Stimulated activated CD8-positive, alpha-beta memory T cell treated with anti-CD3 and anti-CD28 coated beads, Interleukin-12 subunit alpha, Interleukin-12 subunit beta, amount 100 ng/mL, for 4 hours (primary cell): ENCODE data around the gene SLIT1.

Experiments used
- DNase-seq: peaks from one replicate; pipeline ENCODE4 v3.0.0-alpha.2; 2020; ENCODE audit warnings: low read depth

The SLIT1 gene

DNA sequence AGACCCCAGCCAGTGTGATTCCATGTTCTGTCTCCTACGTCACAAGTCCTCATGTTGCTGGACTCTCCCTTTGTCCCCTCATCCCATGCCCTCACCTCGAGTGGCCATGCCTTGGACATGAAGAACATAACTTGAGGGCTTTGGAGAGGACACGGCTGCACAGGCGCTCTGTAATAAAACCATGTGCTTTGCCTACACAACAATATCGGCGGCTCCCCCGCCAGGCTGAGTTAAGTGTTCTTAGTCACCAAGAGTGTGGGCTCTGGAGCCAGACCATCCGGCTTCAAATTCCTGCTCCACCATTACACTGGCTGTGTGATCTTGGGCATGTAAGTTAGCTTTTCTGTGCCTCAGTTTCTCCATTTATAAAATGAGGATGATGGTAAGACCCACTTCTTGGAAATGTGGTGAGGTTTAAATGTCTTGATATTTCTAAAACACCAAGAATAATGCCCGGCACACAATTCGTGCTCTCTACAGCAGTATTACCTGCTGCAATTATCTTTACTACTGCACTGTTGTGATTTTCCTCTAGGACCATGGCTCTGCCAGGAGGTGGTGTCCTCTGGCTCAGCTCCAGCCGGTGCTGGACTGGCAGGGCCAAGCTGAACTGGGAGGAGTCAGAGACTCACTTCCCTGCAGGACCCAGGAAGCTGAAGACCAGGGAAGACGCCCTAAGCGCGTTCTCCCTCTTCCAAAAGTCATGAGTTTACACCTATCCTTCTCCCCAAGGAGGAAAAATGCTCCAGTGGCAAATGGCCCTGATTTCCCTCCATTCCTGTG, 15.7 kb downstream of the SLIT1 start:
- DNase-seq = no peak

DNA sequence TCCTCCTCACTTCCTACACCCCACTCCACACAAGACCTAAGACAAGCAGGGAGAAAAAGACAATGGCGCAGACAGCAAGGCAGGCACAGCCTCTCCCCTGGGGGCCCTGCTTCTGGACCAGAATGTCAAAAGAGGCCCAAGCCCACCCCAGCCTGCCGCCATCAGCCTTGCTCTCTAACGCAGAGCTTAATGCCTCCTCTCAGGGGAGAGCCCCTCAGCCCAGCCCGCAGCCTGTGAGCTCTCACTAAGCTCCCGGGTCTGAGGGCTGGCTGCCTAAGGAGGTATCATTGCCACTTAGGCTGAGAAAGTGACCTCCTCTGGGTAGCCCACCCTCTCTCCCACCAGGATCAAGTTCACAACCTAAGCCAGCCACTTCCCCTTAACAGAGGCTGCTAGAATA, 16.7 kb downstream of the SLIT1 start:
- no peak for DNase-seq

DNA sequence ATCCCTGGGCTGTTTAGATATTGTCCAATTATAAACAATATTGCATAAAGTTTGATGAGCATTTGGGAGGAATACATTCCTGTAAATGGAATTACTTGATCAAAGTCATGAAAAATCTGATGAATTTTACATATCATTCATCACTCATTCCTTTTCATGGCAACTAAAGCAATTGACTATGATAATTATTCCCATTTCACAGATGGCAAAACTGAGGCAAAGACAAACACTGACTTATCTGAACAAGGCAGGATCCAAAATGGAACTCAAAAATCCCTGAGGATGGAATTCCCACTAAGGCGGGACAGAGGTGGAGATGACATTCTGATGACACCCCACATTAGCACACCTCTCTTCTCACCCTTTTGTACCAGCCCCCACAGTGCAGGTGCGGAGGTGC, 17.1 kb downstream of the SLIT1 start:
- no peak for DNase-seq

DNA sequence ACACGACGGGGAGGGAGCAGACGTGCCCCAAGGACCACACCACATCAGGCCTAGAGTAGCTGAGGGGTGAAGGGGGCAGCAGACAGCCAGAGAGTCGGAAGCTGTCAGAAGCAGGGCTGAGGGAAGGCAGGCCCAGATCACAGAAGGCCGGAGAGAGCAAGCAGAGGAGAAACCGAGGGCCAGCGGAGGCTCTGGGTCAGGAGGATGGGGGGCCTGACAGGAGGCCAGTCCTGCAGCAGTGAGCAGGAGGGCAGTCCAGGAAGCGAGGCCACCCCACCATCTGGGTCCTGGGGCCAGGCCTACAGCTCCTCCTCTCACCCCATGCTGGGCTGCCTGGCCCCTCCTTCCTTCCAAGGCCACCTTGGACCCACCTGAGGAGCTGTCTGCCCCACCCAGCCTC, 20.3 kb downstream of the SLIT1 start:
- no peak for DNase-seq

DNA sequence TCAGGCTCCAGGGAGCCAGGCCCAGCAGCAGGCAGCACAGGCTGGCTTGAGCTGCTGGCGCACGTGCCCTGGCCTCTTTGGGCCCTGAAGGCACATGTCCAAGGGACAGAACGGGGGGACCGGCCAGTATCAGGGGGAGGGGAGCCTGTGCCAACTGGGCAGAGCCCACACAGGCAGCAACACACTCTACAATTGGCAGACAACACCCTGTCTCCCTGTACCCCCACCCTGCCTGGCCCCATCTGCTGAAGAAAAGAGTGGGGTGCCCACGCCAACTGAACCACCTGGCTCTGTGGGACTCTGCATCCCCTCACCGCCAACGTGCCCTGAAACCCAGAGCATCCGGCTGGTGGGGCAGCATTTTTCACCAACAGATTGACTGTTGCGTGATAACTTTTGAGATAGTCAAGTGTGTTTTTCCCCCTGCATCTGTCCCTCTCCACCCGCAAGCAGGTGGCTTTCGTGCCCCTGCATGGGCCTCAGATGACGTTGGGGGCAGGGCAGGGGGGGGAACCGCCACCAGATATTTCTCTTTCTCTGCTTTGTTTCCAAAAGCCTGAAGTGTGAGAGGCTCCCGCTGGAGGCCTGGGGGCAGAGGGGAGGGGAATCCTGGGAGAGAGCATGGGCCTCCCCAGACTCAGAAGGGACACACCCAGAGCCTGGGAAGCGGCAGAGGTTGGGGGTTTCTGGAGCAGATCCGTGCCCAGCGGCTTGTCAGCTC, 21.8 kb downstream of the SLIT1 start:
- DNase-seq = no peak

DNA sequence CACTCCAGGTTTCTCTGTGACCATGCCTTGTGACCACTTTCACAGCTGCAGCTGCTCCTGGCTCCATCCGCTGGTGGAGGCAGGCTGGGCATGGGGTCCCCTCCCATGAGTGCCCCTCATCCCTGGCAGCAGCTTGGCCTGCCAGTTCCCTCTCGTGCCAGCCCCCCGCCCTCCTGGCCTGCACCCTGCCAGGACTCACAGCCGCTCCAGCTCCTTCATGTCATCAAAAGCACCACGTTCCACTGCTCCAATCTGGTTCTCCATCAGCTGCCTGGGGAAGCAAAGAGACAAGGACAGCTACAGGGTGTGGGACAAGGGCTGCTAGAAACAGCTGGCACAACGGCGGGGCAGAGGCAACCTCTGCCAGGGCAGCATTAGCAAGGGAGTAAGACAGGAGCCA, 22.6 kb downstream of the SLIT1 start:
- DNase-seq = no peak

DNA sequence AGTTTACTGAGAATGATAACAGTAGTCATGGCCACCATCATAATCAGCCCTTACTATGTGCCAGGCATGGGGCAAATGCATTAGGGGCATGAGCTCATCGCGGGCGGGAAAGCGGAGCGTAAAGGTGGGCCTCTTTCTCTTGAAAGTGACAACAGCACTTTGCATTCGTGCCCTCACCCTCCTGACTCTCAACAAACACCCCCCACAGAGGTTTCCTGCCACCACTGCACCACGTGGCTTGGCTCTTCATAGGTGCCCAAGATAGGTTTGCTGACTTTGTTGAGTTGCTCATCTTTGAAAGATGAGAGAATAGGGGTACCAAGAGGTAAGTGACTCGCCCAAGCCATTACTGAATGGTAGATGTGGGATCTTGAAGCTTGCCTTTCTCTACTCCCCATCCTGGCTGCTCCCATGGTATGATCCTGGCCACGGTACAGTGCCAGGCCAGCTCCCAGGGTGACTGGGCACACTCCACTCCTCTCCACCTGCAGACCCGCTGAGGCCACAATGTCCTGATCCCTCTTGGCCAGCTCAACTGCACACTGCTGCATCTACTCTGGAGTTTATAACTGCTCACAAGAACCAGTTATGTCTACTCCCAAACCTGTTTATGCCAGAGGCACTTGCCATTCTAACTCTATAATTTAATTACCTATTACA, 26.0 kb downstream of the SLIT1 start:
- no peak for DNase-seq

DNA sequence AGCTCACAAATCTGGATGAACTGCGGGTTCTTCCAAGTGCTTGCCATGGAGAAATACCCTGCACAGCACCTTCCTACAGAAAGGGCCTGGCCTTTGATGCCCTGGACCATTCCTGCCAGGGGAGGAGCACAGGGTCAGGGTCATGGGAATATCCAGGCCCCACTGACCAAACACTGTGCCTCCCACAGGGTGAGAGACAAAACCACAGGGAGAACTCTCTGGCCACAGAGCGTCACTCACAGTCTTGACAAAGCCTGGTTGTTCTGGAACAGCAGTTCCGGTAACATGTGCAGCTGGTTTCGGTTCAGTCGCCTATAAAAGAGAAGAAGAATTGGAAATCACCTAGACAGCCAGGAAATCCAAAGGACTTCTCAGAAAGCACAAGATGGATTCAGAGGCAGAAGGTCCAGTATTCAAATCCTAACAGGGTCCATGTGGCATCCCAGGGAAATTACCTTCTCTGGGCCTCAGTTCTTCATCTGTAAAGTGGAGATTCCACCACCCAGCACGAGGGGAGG, 28.1 kb downstream of the SLIT1 start:
- no peak for DNase-seq

DNA sequence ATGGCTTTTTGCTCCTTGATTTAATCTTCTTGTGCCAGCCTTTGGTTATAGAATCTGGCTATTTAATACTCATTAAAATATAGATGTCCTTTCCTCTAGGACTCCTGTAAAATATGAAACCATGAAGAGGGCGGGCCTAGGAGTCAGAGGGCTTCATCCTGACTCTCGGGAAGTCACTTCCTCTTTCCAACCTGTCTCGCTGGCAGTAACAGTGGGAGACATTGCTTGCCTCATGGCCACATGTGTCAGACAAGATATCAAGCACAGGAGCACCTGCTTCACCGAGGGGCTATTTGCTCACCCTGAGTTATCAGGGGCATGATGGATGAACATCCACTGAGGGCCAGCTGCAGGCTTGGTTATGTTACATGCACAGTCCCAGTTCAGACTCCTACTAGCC, 31.0 kb downstream of the SLIT1 start:
- DNase-seq = no peak

DNA sequence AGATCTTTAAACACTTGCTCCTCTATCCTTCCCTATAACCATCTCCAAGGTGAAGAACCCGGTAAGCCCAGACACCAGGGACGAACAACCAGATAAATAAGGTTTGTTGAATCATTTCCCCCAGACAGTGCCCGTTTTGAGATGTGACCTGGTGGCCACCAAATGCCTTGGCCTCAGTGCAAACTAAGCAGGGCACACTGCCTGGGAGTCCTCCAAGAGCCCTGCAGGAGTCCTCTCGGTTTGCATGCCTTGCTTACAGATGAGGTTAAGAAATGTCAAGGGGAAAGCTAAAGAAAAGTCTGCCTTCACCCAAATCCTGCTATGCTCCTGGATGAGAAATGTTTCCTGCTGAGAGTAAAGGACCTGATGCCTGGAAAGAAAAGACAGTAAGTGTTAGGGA, 31.6 kb downstream of the SLIT1 start:
- no peak for DNase-seq

DNA sequence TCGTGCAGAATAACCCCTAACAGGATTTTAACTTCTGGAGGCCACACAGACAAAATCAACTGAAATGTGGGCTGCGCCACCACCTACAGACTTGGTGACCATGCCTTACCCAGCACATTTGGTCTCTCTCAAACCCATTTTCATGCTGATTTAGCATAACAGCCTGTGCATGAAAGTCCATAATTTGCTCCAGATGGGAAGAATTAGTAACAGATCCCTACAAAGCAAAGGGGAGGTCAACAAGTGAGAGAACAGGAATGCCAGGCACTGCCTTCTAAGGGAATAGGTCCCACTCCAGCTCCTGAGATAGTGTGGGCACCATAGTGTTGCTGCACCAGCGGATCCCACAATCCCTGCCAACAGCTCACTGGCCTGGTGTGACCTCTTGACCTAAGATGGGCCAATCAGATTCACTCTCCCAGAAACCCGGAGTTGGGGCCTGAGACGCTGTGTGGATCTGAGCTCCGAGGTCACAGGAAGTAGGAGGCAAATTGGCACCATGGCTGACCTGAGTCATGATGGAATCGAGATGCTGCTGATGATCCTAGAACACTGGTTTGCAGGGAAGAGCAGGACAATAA, 32.4 kb downstream of the SLIT1 start:
- DNase-seq = no peak

DNA sequence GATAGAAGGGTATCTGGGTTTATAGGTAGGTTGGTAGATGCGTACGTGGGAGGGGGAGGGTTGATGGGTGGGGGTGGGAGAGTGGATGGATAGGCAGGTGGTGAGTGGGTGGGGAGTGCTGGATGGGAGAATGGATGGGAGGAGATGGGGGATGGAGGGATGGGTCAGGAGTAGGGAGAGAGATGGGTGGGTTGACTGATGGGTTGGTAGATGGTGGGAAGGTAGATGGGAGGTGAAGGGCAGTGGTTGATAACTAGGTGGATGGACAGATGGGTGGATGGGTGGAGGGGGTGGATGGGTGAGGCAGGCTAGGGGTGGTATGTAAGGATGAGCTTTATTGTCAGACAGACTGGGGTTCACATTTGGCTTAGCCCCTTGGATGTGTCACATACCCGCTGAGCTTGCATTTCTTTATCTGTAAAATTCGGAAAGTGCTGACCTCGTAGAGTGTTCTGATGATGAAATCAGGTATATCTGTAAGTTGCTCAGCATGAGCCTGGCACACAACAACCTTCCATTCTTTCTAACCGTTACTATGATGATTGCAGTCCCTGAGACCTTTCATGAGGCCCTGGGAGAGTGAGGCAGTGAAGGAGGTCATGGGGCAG, 34.3 kb downstream of the SLIT1 start:
- DNase-seq = no peak

DNA sequence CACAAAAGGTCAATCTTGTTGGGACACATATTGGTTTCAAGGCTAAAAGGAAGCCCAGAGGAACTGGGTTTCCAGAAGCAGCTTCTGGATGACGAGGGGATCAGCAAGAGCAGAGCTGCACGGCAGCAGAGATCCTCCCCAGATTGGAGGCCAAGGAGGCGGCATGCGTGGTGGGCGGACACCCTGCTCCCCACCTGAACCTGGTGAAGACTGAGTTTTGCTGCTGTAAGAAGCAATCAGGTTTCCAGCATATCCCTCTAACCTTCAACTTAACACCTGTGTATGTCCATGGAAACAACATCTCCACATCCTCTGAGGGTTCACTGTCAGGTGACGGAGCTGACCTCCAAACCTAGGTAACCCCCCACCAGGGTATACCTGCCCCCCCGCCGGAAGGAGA, 35.1 kb downstream of the SLIT1 start:
- no peak for DNase-seq

DNA sequence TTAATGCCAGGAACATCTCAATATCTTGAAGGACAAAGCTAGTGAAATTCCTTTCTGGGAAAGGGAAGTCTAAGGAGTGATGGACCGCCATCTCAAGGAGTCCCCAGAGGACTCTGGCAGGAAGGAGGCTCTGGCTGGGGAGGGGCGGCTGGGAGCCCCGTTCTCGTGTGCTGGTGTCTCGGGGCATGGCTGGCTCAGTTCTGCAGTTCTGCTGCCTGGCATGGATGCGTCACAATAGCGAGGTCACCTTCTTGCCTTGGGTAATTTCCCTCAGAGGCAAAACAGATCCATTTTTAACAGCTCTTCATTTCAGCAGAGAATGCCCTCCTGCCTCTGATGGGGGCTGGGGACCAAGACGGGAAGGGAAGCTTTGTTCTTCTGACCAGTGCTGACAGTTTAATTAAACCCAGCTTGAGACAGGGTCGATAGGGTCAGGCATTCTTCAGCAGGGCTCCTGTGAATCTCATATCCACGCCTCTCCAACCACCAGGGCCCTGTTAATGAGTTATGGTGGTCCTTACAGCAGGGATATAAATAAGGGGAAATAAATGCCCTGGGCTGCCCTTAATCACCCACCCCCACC, 35.7 kb downstream of the SLIT1 start:
- no peak for DNase-seq

DNA sequence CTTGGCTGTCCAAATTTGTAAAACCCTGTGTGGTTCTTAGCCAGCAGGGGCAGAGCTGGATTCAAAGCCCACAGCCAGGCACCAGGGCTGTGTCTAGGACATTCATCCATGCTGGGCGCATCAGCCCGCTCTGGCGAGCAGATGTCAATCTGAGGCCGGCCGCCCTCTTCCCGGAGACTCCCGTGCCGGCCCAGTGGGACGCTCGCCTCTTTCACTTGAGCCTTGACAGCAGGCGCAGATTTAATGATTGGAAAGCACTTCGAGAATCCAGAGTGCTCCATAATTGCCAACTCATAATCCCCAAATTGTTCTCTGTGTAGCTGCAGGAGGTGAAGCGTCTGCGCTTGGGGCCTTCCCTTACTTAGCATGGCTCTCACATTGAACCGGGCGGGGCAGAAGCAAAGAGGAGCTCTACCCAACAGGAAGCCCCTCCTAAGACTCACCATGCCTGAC, 36.7 kb downstream of the SLIT1 start:
- no peak for DNase-seq

DNA sequence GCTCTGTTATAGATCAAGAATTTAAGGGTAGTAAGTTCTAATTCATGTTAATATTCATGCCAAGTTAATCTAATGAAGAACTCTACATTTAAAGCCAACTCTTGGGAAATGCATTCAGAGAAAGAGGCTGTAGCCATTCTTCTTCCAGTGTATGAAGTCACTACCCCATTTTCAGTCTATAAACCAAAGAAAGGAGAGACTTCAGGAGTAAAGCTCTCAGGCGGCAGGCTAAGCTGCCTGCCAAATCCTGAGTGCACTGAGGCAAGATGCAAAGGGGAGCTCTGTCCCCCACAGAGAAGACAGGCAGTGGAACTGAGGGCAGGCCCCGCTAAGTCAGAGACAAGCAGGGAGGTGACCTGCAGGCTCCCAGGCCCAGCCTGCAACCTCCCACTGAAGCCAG, 41.5 kb downstream of the SLIT1 start:
- DNase-seq = no peak

DNA sequence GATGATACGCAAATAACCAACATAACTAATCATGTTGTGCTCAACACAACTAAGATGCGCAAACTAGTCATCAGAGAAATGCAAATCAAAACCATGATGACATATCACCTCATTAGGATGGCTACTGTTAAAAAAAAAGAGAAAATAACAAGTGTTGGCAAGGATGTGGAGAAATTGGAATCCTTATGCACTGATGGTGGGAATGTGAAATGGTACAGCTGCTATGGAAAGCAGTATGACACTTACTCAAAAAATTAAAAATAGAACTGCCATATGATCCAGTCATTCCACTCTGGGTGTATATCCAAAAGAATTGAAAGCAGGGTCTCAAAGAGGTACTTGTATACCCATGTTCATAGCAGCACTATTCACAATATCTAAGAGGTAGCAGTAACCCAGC, 42.9 kb downstream of the SLIT1 start:
- DNase-seq = no peak

DNA sequence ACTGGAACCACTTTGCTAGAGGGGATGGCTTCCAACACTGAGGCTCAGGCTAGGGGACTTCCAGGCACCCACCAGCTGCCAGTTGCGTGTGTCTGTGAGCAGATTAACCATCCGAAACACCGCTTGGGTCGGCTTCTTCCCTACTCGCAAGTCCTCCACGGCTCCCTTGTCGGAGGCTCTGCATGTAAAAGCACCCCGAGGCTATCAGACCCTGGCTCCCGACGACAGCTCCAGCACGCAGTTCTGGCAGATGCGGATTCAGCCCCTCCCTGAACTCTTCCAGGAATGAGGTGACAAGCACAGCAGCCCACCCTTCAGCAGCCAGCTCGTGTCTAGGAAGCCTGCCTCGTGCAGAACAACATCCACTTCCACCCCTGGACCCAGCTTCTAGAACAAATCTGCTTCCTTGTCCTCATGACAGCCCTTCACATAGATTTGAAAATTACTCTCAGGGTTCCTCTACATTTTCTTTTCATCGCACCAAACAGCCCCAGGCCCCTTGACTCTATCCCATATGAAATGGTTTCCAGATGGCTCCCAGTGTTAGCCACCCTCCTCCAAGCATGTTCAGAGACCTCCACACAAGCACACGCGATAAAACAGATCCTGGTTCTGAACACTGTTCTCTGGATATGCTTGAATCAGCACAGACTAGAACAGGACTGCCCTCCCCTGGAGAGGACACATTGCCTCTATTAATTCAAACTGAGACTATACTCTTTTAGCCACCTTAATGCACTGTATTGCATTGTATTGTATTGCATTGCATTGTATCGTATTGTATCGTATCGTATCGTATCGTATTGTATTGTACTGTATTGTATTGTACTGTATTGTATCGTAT, 44.6 kb downstream of the SLIT1 start:
- DNase-seq = no peak

DNA sequence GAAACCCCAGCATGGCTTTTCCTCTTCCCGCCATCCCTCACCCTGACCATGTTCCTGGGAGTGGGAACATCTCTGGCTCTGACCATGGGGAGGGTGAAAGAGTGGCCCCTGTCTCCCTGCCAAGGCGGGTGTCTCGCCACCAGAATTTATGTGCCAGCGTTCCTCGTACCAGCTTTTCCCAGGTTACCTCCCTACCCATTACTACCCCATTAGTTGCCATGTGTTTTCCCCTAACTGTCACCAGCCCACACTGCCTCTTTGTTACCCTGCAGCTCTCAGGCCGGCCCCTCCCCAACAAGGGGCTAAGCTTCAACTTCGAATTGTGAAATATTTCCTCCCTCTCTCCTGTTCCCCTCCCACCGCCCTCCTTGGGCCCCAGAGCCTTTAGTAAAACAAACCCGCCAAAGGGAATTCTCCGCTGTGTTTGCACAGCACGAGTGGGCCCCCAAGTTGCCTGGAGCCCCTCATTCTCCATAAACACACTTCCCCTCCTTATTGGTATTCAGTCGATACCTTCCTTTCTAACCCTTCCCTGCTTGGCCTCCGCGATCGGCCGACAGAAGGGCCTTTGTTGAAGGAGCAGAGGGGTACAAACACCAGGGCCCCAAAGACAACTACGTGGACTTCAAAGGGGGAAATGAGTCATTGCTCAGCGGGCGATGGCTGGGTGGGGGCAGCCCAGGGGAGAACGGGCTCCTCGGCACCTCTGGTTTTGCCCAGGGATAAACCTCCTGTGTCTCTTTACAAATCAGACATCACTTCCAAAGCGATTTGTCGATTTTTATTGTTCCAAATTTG, 45.5 kb downstream of the SLIT1 start:
- no peak for DNase-seq

DNA sequence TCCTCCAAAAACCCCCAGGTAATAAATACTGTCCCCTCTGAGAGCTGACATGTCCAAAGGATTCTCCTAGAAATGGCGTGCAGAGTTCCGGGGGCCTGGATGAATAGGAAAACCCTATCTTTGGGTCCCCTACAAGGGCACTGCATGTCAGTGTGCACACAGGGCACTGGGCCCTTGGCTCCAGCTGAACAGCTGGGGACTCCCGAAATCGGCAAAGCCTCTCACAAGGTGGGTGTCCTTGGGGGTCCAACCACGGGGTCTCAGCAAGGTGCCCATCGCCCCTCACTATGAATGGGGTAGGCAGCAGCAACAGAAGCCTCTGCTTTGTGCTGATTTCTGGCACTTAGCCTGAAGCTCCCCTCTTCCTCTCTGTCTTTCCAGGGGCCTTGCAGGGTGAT, 46.1 kb downstream of the SLIT1 start:
- DNase-seq = no peak
